ENCODE results near the gene DNAJC4.

DNA sequence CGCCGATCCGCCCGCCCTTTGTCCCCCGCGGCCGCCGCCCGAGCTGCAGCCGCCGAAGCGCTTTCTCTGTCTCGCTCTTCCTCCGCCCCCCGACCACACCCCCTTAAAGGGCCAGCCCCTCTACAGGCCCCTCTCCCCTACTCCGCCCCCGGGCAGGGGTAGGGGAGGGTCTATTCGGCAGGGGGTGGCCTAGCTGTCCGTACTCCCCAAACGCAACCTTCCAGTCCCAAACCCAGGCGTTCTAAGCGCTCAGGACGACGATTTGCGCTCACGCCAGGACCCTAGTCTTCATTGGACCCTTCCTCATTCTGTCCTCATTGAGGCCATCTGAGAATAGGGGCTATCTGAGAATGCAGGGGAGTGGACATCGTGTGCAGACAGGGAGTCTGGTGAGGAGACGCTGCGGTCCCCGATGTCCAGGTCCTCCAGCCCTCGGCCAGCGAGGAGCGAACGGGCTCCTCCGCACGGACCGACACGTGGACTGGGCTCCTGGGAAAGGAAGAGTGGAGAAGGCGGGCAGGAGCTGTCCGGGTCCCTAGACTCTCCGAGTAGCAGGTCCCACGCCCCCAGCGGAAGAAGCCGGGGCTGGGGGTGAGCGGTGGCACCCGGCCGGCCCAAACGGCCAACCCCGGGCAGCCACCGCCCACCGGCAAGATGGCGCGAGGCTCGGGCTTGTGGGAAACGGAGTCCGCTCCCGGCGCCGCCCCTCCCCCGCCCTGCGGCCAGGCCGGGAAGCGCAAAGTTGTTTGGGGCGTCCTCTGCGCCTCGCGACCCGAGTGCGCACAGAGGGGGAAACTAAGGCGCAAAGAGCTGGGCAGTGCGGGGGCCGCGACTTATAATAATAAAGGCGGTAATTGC is 16.8 kb downstream of the DNAJC4 start, which contains the start of gene PPP1R14B:
- TF ChIP-seq, protein P1, sequence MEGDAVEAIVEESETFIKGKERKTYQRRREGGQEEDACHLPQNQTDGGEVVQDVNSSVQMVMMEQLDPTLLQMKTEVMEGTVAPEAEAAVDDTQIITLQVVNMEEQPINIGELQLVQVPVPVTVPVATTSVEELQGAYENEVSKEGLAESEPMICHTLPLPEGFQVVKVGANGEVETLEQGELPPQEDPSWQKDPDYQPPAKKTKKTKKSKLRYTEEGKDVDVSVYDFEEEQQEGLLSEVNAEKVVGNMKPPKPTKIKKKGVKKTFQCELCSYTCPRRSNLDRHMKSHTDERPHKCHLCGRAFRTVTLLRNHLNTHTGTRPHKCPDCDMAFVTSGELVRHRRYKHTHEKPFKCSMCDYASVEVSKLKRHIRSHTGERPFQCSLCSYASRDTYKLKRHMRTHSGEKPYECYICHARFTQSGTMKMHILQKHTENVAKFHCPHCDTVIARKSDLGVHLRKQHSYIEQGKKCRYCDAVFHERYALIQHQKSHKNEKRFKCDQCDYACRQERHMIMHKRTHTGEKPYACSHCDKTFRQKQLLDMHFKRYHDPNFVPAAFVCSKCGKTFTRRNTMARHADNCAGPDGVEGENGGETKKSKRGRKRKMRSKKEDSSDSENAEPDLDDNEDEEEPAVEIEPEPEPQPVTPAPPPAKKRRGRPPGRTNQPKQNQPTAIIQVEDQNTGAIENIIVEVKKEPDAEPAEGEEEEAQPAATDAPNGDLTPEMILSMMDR (IDR thresholded peaks at IDR 0.05): peak; percentile 21
- TF ChIP-seq EZH2 (IDR thresholded peaks at IDR 0.05): peak; percentile 45
